Measurements from ENCODE around the gene HGD. TPM values are rescaled to one million over a fixed set of nuclear protein-coding genes. Genes with fewer than 3 reads are reported as not detected.
A peak's percentile ranks its signal among the peaks of the same experiment; 100 is the strongest.

HGD gene
- total and polyA plus RNA-seq, 2 of the 13 experiments (the other 11 are each of a cell fraction or from before 2014, with no cell fraction given), result 265 to 398 TPM

- H3K9ac ChIP-seq (ENCODE audit: insufficient read depth, low read depth, low read length), result peak overlapping the region; percentile 95
- FAIRE-seq, result no peak
- BruUV-seq (replicated peaks), result no TSS peak
- H3K9me3 ChIP-seq (ENCODE audit: low read length), result no peaks in the 10 kb centered on the region
- WGBS (ENCODE audit: low lambda C conversion rate), result 39% methylated on average over 3 of the region's 3 CpGs
- ChIA-PET POLR2A (interaction anchor here (1.2 to 2.3 kb wide), 5 partner anchors 8 to 501 kb away, joined by 3 to 11 read pairs (median 4); partner anchors contain the start of genes HGD and LRRC58), CTCF (ENCODE audit: low intra/inter-chr PET ratio, low total read pairs) (no interaction called here)
- TF ChIP-seq RARA (CRISPR knock-in tag; IDR thresholded peaks at IDR 0.05) (no peak), CREB3 (CRISPR knock-in tag; IDR thresholded peaks at IDR 0.05) (no peak), SP1 (IDR thresholded peaks at IDR 0.05) (no peak), SP1 (CRISPR knock-in tag; IDR thresholded peaks at IDR 0.05) (no peak), NRL (CRISPR knock-in tag; IDR thresholded peaks at IDR 0.05; ENCODE audit: borderline replicate concordance) (no peak), KAT7 (CRISPR knock-in tag; IDR thresholded peaks at IDR 0.05; ENCODE audit: borderline replicate concordance) (no peak), ZNF891 (CRISPR knock-in tag; IDR thresholded peaks at IDR 0.05) (no peak), MBNL3 (CRISPR knock-in tag; conservative IDR thresholded peaks at IDR 0.05) (no peak)
- H3K27me3 ChIP-seq (ENCODE audit: control insufficient read depth in 1 of 2, insufficient read depth in 2 of 2, low read length in 2 of 2), result peaks cover 0 to 3% of the 10 kb centered on the region in 2 experiments; a peak in 1 of 5 replicates
- in situ Hi-C loops (cut with HindIII; ENCODE audit: extremely low pct_ligation_motif_present, low pct_unique_long_range_greater_than_20kb), result no loop called here
- peak overlapping the region; percentile 83 for H3K27ac ChIP-seq (ENCODE audit: extremely low read length, insufficient read depth, low read length)
- H4K20me1 ChIP-seq (ENCODE audit: insufficient read depth, low read length), result no peaks in the 10 kb centered on the region
- peaks cover 0 to 8% of the 10 kb centered on the region in 2 experiments; a peak in 1 of 5 replicates for H3K36me3 ChIP-seq (replicated peaks in 1 of 2; ENCODE audit: control insufficient read depth in 1 of 2, insufficient read depth in 2 of 2, low read length in 2 of 2)
- no peak for DNase-seq (ENCODE audit: low spot score)
- no peak for ATAC-seq
- peak overlapping the region; percentile 94 for H3K4me2 ChIP-seq (ENCODE audit: low read depth, low read length)
- peaks cover 37% of the 10 kb centered on the region for H3K4me1 ChIP-seq (ENCODE audit: insufficient read depth, low read length)
- H3K79me2 ChIP-seq (ENCODE audit: insufficient read depth, low read length), result peaks cover 27% of the 10 kb centered on the region
- no peak overlapping the region for H2AFZ ChIP-seq (ENCODE audit: low read length)
- H3K4me3 ChIP-seq (replicated peaks in 1 of 3; ENCODE audit: insufficient read depth in 1 of 3, low read depth in 2 of 3, low read length in 3 of 3), result peak overlapping the region; percentile 77 to 100 (median 97)
- intact Hi-C loops (cut with micrococcal nuclease; ENCODE audit: unreplicated experiment), result no loop called here
Measured at GRCh38 chr3:120596853-120597223, 85.2 kb downstream of the HGD start.

All from HepG2 (cell line).